Activated T-helper 9 cell treated with anti-CD3 and anti-CD28 coated beads, Interleukin-2, amount 50 U/mL, for 16 hours (primary cell): ENCODE data around the gene TRIM26.
A peak's percentile ranks its signal among the peaks of the same experiment; 100 is the strongest.
"Not testable (repeated sequence)": the region's sequence is repeated elsewhere in the genome, so short reads cannot be mapped to it uniquely, and the experiment has no call there.

Experiments used
- DNase-seq: peaks from one replicate; pipeline ENCODE4 v3.0.0-alpha.2; 2020; ENCODE audit warnings: low read depth

TRIM26 gene

GRCh38 chr6:30212865-30213666, at the start of gene TRIM26:
Gene TRIM26, minus strand, starts transcription at chr6:30213406. Its CDS starts 14,303 bp downstream, at chr6:30199103.
- DNase-seq, result peak; percentile 93

GRCh38 chr6:30260036-30260504, 46.9 kb upstream of the TRIM26 start:
- DNase-seq, result peak; percentile 12

- peak; percentile 44 for DNase-seq
These were observed 46.2 kb upstream of the TRIM26 start for GRCh38 chr6:30259140-30260035.

DNA sequence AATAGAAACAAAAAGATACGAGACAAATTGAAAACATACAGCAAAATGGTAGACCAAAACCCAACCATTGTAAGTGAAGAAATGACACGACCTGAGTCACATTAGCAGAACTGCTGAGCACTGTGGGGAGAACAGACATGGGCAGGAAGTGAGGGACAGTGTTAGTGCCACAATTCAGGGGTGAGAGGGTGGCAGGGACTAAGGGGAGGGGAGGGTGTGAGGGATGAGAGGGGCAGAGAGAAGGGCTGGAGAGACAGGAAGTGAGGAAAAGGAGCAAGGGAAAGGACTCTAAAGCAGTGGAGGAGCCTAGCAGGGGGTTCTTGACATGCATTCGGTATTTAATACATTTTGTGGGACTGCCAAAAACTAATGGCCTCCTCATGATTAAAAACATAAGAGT, 45.0 kb upstream of the TRIM26 start:
- DNase-seq, result no peak

- not testable (repeated sequence) for DNase-seq
These were observed 39.2 kb upstream of the TRIM26 start for GRCh38 chr6:30252417-30252816.

- no peak for DNase-seq
These were observed 31.4 kb upstream of the TRIM26 start for GRCh38 chr6:30244560-30244959.

DNA sequence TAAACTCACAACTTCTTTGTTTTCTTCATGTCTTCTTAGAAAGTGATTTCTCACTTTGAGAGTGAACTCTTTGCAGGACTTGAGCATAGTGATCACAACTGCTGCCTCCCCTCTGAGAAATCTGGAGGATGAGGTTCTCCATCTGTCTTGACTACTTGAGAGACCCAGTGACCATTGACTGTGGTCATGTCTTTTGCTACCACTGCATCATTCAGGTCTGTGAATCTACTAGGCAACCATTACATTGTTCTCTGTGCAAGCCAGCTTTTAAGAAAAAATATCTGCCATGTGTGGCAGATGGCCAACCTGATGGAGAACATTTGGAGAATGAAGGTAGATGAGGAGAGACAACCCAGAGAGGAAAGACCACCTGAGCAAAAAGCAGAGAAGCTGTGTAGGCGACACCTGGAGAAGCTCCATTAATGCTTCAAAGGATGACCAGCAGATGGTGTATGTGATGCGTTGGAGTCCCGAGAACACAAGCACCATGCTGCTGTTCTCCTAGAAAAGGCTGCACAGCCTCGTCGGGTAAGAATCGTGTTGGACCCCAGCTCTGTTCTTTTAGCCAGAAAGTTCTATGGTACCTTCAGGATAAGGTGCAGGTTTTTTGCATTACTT, 25.1 kb upstream of the TRIM26 start:
- DNase-seq, result no peak

GRCh38 chr6:30234356-30234755, 21.1 kb upstream of the TRIM26 start:
- DNase-seq, result no peak

- no peak for DNase-seq
These were observed 17.9 kb upstream of the TRIM26 start for GRCh38 chr6:30231067-30231466.

GRCh38 chr6:30227763-30228487, 14.7 kb upstream of the TRIM26 start:
- DNase-seq, result no peak

DNA sequence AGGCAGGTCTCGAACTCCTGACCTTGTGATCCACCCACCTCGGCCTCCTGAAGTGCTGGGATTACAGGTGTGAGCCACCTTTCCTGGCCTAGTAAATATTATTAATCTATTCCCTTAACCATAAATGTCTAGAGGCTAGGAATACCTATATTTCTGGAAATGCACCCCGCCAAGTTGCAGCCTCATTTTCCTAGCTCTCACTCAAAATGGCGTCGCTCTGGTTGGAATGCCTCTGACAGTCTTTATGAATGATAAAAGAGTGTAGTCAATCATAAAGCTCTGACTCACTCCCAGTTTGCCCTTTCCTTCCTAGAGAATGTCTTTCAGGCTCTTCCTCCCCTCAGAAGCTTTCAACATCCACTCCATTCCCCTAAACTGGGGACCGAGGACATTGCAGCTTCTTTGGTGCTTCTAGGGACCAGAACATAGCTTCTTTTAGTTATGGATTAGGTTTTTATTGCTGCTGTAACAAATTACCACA, 14.1 kb upstream of the TRIM26 start:
- DNase-seq, result no peak

GRCh38 chr6:30223339-30223738, 10.1 kb upstream of the TRIM26 start:
- no peak for DNase-seq

DNA sequence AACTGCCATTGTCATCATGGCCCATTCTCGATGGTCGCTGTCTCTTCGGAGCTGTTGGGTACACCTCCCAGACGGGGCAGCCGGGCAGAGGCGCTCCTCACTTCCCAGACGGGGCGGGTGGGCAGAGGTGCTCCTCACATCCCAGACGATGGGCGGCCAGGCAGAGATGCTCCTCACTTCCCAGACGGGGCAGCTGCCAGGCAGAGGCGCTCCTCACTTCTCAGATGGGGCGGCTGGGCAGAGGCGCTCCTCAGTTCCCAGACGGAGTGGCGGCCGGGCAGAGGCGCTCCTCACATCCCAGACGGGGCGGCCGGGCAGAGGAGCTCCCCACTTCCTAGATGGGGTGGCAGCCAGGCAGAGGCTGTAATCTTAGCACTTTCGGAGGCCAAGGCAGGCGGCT, 8.8 kb upstream of the TRIM26 start:
- DNase-seq, result not testable (repeated sequence)

DNA sequence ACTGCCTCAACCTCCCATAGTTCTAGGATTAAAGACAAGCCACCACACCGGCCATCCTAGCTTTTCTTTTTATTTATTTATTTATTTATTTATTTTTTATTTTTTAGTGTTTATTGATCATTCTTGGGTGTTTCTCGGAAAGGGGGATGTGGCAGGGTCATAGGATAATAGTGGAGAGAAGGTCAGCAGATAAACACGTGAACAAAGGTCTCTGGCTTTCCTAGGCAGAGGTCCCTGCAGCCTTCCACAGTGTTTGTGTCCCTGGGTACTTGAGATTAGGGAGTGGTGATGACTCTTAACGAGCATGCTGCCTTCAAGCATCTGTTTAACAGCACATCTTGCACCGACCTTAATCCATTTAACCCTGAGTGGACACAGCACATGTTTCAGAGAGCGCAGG, 8.2 kb upstream of the TRIM26 start:
- DNase-seq, result not testable (repeated sequence)

DNA sequence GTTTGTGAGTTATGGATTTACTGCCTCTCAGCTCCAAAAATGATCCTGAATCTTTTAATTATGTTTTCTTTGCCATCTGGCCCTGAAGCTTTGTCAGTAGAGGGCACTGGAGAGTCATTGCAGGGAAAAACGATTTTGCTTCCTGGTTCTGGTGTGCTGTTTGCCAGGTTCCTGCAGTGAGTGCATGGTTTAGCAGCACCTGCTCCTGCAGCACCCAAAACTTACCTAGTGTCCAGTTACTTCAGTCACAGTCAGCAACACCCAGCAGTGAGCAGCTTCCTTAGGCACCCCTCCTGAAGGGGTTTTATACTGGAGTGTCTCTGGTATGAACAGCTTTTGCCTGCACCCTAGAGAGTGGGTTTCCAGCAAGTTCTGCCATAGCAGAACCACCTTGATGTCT, 6.0 kb upstream of the TRIM26 start:
- DNase-seq, result peak; percentile 19

- DNase-seq, result no peak
These were observed 2.9 kb upstream of the TRIM26 start for GRCh38 chr6:30216096-30216495.

GRCh38 chr6:30214657-30214982, 1.4 kb upstream of the TRIM26 start:
- no peak for DNase-seq

DNA sequence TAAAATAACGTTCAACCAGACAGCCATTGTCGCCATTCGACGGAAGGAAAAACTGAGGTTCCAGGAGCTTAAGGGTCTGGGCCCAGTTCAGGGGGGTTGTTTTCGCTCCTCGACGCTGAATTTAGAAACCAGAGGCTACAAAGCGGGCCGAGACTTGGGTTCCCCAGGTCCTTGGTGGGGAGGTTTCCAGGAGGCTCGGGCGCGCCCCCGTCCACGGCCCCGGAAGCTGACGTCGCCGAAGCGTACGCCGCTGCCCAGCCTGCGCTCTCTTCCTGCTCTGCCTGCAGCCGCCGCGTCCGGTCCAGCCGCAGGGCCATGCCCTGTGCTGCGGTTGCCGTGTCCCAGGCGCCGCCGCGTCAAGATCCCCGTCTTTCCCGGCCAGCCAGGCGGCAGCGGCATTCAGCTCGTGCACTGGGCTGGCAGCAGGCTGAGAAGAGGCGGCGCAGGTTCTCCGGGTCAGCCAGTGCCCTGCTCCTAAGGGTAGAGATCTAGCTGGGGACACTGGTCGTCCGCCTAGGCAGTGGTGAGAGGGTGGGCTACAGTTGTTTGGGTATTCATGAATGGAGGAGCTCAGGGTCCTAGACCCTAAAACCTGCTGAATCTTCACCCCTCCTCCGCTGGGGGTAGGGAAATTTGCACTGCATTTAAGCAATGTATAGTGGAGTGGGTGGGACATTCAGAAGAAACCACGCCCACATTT, 901 bp upstream of the TRIM26 start:
- peak; percentile 60 for DNase-seq

DNA sequence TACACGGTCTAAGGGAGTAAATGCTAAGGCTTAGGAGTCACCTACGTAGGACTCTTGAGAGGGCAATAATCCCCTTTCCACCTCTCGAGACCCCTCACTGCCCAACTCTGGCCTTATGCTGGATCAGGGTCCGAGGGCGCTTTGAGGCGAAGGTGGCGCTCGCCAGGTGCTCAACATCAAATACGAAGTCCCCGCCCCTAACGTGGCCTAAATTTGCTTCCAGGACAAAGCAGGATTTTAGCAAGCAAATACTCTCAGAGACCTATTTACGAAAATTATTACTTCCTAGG, 406 bp upstream of the TRIM26 start:
- DNase-seq, result no peak

DNA sequence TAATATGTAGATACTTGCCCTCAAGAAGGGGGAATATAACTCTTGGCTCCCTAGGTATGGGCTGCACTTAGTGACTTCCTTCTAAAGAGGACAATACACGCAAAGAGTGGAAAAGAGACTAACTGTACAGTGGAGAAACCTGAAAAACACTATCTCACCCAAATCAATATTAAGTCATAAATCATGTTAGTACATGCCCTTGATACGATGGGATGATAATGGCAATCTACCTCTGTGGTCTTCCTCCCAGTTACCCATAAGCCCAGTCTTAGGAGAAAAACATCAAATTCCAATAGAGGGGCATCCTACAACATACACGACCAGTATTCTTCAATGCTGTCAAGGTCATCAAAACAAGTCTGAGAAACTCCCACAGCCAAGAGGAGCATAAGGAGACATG, 1.3 kb downstream of the TRIM26 start:
- no peak for DNase-seq

- no peak for DNase-seq
These were observed 1.9 kb downstream of the TRIM26 start for GRCh38 chr6:30211306-30211705.
